ENCODE results near the gene PPM1B. TPM values are rescaled to one million over a fixed set of nuclear protein-coding genes. Genes with fewer than 3 reads are reported as not detected.

PPM1B gene
- total and polyA plus RNA-seq, 2 donors (not counting 3 experiments of a cell fraction or from before 2014, with no cell fraction given) = 8.0 to 24.1 TPM

GRCh38 chr2:44186810-44187209 lies 18.1 kb downstream of the PPM1B start:
- POLR2A ChIA-PET = no interaction called here
- H3K36me3 ChIP-seq (ENCODE audit: control insufficient read depth in 2 of 2, extremely low read depth in 1 of 2, insufficient read depth in 2 of 2, low read length in 2 of 2) = no peaks in the 10 kb centered on the region
- intact Hi-C loops (cut with micrococcal nuclease) = no loop called here
- H3K9ac ChIP-seq (replicated peaks; ENCODE audit: extremely low read depth, insufficient read depth, low read length) = no peak overlapping the region
- H3K9me1 ChIP-seq (replicated peaks; ENCODE audit: control insufficient read depth, extremely low read depth, insufficient read depth, low read length) = no peaks in the 10 kb centered on the region
- no peak for FAIRE-seq
- no peaks in the 10 kb centered on the region for H3K4me1 ChIP-seq (ENCODE audit: control insufficient read depth, extremely low read depth, insufficient read depth, low read length)
- H3K4me2 ChIP-seq (ENCODE audit: insufficient read depth, low read length) = no peak overlapping the region
- H3K27ac ChIP-seq (ENCODE audit: insufficient read depth, low read depth, low read length) = no peak overlapping the region
- no peaks in the 10 kb centered on the region for H4K20me1 ChIP-seq (replicated peaks; ENCODE audit: control insufficient read depth, extremely low read depth, insufficient read depth, low read length)
- no peak overlapping the region for H2AFZ ChIP-seq (ENCODE audit: low read depth, low read length)
- TF ChIP-seq, protein P1, sequence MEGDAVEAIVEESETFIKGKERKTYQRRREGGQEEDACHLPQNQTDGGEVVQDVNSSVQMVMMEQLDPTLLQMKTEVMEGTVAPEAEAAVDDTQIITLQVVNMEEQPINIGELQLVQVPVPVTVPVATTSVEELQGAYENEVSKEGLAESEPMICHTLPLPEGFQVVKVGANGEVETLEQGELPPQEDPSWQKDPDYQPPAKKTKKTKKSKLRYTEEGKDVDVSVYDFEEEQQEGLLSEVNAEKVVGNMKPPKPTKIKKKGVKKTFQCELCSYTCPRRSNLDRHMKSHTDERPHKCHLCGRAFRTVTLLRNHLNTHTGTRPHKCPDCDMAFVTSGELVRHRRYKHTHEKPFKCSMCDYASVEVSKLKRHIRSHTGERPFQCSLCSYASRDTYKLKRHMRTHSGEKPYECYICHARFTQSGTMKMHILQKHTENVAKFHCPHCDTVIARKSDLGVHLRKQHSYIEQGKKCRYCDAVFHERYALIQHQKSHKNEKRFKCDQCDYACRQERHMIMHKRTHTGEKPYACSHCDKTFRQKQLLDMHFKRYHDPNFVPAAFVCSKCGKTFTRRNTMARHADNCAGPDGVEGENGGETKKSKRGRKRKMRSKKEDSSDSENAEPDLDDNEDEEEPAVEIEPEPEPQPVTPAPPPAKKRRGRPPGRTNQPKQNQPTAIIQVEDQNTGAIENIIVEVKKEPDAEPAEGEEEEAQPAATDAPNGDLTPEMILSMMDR (IDR thresholded peaks at IDR 0.05; ENCODE audit: extremely low read depth in 1 of 2, insufficient read depth in 1 of 2, low read depth in 1 of 2, low read length in 2 of 2) = no peak
- no peak for TF ChIP-seq POLR2AphosphoS5 (IDR thresholded peaks at IDR 0.05; ENCODE audit: insufficient read depth, low read depth, low read length)
- no peak for TF ChIP-seq MYC (IDR thresholded peaks at IDR 0.05; ENCODE audit: low read depth, low read length)
- no peak for TF ChIP-seq FOS (IDR thresholded peaks at IDR 0.05; ENCODE audit: borderline replicate concordance, insufficient read depth, low read length)
- no peak for TF ChIP-seq POLR2A (IDR thresholded peaks at IDR 0.05; ENCODE audit: low read depth, low read length)
- no peak for TF ChIP-seq MAX (IDR thresholded peaks at IDR 0.05; ENCODE audit: insufficient read depth, insufficient read length)
- TF ChIP-seq JUN (IDR thresholded peaks at IDR 0.05; ENCODE audit: borderline replicate concordance, insufficient read depth, insufficient read length, low read depth) = no peak
- no peak for TF ChIP-seq GATA2 (IDR thresholded peaks at IDR 0.05; ENCODE audit: insufficient read depth, insufficient read length, low read depth, low read length)
- no peak for TF ChIP-seq EZH2 (IDR thresholded peaks at IDR 0.05; ENCODE audit: borderline replicate concordance, low read depth, low read length, severe bottlenecking)
- no peak for DNase-seq (ENCODE audit: low read depth, low spot score)
- dilution Hi-C loops (cut with MboI; ENCODE audit: extremely low pct_ligation_motif_present, low sequenced_read_pairs) = no loop called here
- no peaks in the 10 kb centered on the region for H3K9me3 ChIP-seq (replicated peaks; ENCODE audit: control insufficient read depth, insufficient read depth, low read length)
- H3K27me3 ChIP-seq (ENCODE audit: control insufficient read depth in 2 of 2, insufficient read depth in 2 of 2, low read length in 2 of 2) = no peaks in the 10 kb centered on the region
- CTCF ChIA-PET = interaction anchor here (0.7 to 1.2 kb wide), 2 partner anchors 15 to 68 kb away, joined by 3 read pairs; no protein-coding TSS in a partner anchor
- no TSS peak for BruUV-seq (replicated peaks)
- H3K4me3 ChIP-seq (replicated peaks in 1 of 3; ENCODE audit: insufficient read depth in 1 of 3, low read depth in 1 of 3, low read length in 3 of 3) = no peak overlapping the region
- H3K79me2 ChIP-seq (ENCODE audit: control insufficient read depth, insufficient read depth, low read length) = peaks cover 50% of the 10 kb centered on the region

Measured in endothelial cell of umbilical vein (primary cell).